Testis (tissue), 2 donors: ENCODE measurements around the gene DUSP14.

ENCODE experiments used
- POLR2A ChIP-seq: fragments of 450-650 bp; IDR thresholded peaks from one replicate; pipeline ENCODE4 v1.6.1; 2017; ENCODE audit warnings: antibody characterized with exemption, mild to moderate bottlenecking, moderate library complexity
- TF ChIP-seq, protein P1 (sequence below), 3 experiments: fragments of 450-650 bp in 2 of 3; fragments of 200-600 bp in 1 of 3; sonication (generic) in 1 of 3; IDR thresholded peaks; one replicate each; pipeline ENCODE4 v1.5.1; 2016 to 2019; ENCODE audit warnings: antibody characterized with exemption in 3 of 3, mild to moderate bottlenecking in 2 of 3, moderate library complexity in 1 of 3

DNA sequence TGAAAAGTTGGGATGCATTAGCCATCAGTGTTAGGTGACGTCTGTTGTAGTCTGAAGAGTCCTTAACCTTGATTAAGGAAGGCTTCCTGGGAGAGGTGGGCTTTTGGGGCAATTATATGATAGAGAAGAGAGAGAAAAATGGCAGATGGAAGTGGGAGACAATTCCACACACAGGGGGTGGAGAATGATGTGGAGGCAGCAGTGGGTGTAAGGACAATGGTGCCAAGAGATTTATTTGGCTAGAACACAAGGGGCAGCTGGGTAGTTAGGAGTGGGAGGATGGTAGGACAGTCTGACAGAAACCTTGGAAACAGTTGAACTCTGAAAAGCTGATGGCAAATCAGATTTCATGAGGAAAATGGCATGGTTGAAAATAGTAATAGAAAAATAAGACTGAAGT, 10.7 kb upstream of the DUSP14 start:
- TF ChIP-seq, protein P1, sequence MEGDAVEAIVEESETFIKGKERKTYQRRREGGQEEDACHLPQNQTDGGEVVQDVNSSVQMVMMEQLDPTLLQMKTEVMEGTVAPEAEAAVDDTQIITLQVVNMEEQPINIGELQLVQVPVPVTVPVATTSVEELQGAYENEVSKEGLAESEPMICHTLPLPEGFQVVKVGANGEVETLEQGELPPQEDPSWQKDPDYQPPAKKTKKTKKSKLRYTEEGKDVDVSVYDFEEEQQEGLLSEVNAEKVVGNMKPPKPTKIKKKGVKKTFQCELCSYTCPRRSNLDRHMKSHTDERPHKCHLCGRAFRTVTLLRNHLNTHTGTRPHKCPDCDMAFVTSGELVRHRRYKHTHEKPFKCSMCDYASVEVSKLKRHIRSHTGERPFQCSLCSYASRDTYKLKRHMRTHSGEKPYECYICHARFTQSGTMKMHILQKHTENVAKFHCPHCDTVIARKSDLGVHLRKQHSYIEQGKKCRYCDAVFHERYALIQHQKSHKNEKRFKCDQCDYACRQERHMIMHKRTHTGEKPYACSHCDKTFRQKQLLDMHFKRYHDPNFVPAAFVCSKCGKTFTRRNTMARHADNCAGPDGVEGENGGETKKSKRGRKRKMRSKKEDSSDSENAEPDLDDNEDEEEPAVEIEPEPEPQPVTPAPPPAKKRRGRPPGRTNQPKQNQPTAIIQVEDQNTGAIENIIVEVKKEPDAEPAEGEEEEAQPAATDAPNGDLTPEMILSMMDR (IDR thresholded peaks at IDR 0.05): no peak
- no peak for TF ChIP-seq POLR2A
